Measurements from ENCODE around the gene NRL. TPM values are rescaled to one million over a fixed set of nuclear protein-coding genes. Genes with fewer than 3 reads are reported as not detected.

NRL gene
- total and polyA plus RNA-seq, 4 donors = 1.5 to 3.2 (median 2.8) TPM

DNA sequence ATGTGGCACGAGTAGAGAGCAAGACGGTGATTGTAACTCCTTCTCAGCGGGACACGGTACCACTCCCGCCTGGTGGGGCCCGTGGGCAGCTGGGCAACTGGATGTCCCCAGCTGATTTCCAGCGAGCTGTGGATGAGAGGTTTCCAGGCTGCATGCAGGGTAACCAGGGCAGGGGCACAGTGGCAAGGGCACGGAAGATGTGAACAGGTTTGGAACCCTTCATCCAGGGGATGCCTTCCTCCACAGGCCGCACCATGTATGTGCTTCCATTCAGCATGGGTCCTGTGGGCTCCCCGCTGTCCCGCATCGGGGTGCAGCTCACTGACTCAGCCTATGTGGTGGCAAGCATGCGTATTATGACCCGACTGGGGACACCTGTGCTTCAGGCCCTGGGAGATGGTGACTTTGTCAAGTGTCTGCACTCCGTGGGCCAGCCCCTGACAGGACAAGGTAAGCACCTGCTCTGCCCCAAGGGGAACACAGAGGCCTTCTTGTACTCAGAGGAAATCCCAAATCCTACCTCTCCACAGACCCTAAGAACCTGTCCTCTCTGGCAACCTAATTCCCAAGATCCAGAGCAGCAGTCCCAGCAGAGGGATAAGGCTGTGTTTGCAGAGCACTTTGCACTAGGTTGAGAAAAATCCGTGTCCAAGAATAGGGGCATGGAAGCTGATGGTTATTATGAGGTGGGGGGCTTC lies 16.4 kb downstream of the NRL start:
- 95% methylated on average over 16 of the region's 16 CpGs for WGBS
- TF ChIP-seq HNF4A (conservative IDR thresholded peaks at IDR 0.05) = no peak
- no peak for TF ChIP-seq RXRA (IDR thresholded peaks at IDR 0.05)
- TF ChIP-seq JUND (IDR thresholded peaks at IDR 0.05) = no peak
- no peak for TF ChIP-seq HNF4G (IDR thresholded peaks at IDR 0.05)
- TF ChIP-seq YY1 (IDR thresholded peaks at IDR 0.05) = no peak
- no peak for TF ChIP-seq NR2F2 (IDR thresholded peaks at IDR 0.05)
- TF ChIP-seq RAD21 (IDR thresholded peaks at IDR 0.05) = no peak
- TF ChIP-seq, protein P1, sequence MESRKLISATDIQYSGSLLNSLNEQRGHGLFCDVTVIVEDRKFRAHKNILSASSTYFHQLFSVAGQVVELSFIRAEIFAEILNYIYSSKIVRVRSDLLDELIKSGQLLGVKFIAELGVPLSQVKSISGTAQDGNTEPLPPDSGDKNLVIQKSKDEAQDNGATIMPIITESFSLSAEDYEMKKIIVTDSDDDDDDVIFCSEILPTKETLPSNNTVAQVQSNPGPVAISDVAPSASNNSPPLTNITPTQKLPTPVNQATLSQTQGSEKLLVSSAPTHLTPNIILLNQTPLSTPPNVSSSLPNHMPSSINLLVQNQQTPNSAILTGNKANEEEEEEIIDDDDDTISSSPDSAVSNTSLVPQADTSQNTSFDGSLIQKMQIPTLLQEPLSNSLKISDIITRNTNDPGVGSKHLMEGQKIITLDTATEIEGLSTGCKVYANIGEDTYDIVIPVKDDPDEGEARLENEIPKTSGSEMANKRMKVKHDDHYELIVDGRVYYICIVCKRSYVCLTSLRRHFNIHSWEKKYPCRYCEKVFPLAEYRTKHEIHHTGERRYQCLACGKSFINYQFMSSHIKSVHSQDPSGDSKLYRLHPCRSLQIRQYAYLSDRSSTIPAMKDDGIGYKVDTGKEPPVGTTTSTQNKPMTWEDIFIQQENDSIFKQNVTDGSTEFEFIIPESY (IDR thresholded peaks at IDR 0.05) = no peak
- no peak for TF ChIP-seq EGR1 (IDR thresholded peaks at IDR 0.05; ENCODE audit: low read depth in 2 of 2)
- TF ChIP-seq FOXA2 (IDR thresholded peaks at IDR 0.05) = no peak
- no peak for TF ChIP-seq SP1 (IDR thresholded peaks at IDR 0.05)
- TF ChIP-seq, protein P2, sequence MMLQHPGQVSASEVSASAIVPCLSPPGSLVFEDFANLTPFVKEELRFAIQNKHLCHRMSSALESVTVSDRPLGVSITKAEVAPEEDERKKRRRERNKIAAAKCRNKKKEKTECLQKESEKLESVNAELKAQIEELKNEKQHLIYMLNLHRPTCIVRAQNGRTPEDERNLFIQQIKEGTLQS (IDR thresholded peaks at IDR 0.05) = no peak
- no peak for TF ChIP-seq FOXA1 (IDR thresholded peaks at IDR 0.05)
- no peak for TF ChIP-seq TAF1 (conservative IDR thresholded peaks at IDR 0.05)
- TF ChIP-seq, protein P3, sequence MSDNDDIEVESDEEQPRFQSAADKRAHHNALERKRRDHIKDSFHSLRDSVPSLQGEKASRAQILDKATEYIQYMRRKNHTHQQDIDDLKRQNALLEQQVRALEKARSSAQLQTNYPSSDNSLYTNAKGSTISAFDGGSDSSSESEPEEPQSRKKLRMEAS (IDR thresholded peaks at IDR 0.05) = no peak
- TF ChIP-seq, protein P4, sequence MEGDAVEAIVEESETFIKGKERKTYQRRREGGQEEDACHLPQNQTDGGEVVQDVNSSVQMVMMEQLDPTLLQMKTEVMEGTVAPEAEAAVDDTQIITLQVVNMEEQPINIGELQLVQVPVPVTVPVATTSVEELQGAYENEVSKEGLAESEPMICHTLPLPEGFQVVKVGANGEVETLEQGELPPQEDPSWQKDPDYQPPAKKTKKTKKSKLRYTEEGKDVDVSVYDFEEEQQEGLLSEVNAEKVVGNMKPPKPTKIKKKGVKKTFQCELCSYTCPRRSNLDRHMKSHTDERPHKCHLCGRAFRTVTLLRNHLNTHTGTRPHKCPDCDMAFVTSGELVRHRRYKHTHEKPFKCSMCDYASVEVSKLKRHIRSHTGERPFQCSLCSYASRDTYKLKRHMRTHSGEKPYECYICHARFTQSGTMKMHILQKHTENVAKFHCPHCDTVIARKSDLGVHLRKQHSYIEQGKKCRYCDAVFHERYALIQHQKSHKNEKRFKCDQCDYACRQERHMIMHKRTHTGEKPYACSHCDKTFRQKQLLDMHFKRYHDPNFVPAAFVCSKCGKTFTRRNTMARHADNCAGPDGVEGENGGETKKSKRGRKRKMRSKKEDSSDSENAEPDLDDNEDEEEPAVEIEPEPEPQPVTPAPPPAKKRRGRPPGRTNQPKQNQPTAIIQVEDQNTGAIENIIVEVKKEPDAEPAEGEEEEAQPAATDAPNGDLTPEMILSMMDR (IDR thresholded peaks at IDR 0.05; ENCODE audit: low read depth, low read length, missing input control) = no peak
- no peak for TF ChIP-seq GABPA (IDR thresholded peaks at IDR 0.05 in 1 of 2, conservative IDR thresholded peaks at IDR 0.05 in 1 of 2)
- TF ChIP-seq, protein P5, sequence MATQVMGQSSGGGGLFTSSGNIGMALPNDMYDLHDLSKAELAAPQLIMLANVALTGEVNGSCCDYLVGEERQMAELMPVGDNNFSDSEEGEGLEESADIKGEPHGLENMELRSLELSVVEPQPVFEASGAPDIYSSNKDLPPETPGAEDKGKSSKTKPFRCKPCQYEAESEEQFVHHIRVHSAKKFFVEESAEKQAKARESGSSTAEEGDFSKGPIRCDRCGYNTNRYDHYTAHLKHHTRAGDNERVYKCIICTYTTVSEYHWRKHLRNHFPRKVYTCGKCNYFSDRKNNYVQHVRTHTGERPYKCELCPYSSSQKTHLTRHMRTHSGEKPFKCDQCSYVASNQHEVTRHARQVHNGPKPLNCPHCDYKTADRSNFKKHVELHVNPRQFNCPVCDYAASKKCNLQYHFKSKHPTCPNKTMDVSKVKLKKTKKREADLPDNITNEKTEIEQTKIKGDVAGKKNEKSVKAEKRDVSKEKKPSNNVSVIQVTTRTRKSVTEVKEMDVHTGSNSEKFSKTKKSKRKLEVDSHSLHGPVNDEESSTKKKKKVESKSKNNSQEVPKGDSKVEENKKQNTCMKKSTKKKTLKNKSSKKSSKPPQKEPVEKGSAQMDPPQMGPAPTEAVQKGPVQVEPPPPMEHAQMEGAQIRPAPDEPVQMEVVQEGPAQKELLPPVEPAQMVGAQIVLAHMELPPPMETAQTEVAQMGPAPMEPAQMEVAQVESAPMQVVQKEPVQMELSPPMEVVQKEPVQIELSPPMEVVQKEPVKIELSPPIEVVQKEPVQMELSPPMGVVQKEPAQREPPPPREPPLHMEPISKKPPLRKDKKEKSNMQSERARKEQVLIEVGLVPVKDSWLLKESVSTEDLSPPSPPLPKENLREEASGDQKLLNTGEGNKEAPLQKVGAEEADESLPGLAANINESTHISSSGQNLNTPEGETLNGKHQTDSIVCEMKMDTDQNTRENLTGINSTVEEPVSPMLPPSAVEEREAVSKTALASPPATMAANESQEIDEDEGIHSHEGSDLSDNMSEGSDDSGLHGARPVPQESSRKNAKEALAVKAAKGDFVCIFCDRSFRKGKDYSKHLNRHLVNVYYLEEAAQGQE (IDR thresholded peaks at IDR 0.05) = no peak
- peaks cover 13 to 30% (median 22%) of the 10 kb centered on the region in 4 donors for H3K36me3 ChIP-seq (ENCODE audit: control insufficient read depth in 4 of 4, insufficient read depth in 3 of 4, low read depth in 1 of 4, low read length in 3 of 4)
- no peak overlapping the region for H3K4me3 ChIP-seq (ENCODE audit: low read depth in 1 of 3, low read length in 3 of 3)
- no peak overlapping the region for H3K27ac ChIP-seq (ENCODE audit: low read depth in 1 of 2, low read length in 2 of 2)
- H3K27me3 ChIP-seq (ENCODE audit: control insufficient read depth in 4 of 4, insufficient read depth in 4 of 4, low read length in 3 of 4) = no peaks in the 10 kb centered on the region
- no peak overlapping the region for H3K9ac ChIP-seq (ENCODE audit: low read depth in 1 of 2, low read length in 2 of 2)
- no peaks in the 10 kb centered on the region for H3K9me3 ChIP-seq (ENCODE audit: control insufficient read depth in 4 of 4, low read length in 3 of 4)
- no peak for DNase-seq (ENCODE audit: low spot score)
- H3K4me1 ChIP-seq (ENCODE audit: control insufficient read depth in 4 of 4, insufficient read depth in 4 of 4, low read length in 3 of 4) = peaks cover 9 to 78% (median 55%) of the 10 kb centered on the region in 4 donors
